ENCODE results near the gene PRR20G.
"Not testable (repeated sequence)": the region's sequence is repeated elsewhere in the genome, so short reads cannot be mapped to it uniquely, and the experiment has no call there.

Gene PRR20G

DNA sequence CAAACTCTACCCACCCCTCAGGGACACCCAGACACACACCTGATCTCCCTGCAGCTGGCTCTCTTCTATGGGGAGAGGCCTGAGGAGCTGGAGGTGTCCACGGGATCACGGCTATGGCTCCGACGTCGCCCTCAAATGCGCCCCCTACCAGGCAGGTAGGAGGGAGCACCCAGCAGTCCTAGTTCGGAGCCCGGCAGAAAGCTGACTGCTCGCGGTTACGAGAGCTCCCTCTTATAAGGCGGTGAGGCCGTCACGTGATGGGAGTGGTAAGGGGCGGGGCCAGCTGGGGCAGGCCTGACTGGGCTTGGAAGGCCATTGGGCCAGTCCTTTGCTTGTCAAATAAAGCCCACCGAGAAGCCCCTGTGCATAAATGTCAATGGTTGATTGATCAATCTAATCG, at the start of gene PRR20G:
Gene PRR20G, minus strand, starts transcription at position 207 of the 400 bp plus-strand sequence. CDS start 681 bp downstream, outside the sequence.
- no peak for DNase-seq (ENCODE audit: low read depth)

DNA sequence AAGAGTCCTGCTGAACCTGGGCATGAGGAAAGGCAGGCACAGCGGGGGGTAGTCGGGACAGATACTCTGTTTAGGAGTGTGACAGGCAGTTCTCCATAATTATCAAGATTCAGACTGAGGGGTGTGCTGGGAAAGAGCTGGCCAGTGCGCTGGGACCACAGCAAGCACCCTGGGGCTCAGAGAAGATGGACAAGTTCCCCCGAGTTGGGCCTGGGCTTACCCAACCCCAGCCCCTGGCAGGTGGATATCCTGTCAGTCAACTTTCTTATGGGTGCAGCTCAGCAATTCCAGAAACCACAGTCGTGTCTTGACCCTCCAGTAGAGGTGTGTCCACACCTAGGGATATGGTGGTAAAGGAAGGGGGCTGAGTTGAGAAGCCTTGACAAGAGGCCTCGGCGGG, 49.2 kb upstream of the PRR20G start:
- no peak for DNase-seq (ENCODE audit: low read depth)

DNA sequence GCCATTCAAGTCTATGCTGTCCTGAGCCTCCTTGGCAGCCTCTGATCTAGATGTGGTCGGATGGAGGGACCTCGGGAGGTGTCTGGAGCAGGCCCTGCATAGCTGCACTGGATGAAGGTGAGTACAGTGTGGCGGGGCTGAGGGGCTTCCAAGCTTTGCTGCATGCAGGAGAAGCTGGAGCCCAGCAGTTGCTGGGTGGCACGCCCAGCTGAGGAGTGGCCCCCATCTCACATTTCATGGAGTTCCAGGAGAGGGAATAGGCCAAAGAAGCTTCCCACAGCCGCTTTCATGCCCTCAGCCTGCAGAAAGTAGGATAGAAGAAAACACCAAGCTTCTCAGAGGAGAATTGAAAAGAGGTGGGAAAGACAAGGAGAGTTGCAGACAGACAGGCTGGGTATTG, 48.3 kb upstream of the PRR20G start:
- DNase-seq (ENCODE audit: low read depth) = no peak

DNA sequence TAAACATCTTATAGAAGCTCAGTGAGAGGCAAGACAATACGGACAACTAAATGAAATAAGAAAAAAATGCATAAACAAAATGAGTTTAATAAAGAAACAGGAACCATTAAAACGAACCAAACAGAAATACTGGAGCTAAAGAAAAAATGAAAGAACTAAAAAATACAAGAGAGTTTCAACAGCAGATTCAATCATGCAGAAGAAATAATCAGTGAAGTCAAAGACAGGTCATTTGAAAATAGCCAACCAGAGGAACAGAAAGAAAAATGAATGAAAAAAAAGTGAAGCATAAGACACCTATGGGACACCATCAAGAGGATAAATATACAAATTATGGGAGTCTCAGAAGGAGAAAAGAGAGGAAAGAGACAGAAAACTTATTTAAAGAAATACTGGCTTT, 42.5 kb upstream of the PRR20G start:
- DNase-seq (ENCODE audit: low read depth) = no peak

DNA sequence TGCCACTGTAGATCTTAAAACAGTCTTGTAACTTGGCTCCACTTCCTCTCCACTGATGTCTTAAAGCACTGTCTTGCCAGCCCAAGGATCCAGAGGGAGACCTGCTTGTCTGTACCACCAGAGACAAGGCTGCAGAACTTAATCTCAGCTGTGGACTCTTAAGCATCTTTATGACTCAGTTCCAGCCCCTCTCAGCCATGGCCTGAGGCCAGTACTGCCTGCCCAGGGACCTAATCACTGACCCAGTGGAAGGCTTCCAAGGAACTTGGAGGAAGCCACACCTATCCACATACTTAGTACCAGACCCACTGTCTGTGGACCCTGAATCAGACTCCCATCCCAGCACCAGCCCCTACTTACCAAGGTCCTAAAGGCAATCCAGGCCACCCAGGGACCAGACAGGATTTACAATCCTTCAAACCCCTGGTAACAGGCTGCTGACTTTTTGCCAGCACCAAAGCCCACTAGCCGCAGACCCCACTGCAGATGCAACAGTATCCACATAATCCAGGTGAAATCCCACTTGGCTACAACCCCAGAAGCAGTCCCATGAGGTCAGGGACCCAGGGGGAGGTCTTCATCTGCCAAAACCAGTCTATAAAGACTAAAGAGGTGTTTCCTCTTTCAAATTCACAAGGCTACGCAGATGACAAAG, 41.9 kb upstream of the PRR20G start:
- no peak for DNase-seq (ENCODE audit: low read depth)

DNA sequence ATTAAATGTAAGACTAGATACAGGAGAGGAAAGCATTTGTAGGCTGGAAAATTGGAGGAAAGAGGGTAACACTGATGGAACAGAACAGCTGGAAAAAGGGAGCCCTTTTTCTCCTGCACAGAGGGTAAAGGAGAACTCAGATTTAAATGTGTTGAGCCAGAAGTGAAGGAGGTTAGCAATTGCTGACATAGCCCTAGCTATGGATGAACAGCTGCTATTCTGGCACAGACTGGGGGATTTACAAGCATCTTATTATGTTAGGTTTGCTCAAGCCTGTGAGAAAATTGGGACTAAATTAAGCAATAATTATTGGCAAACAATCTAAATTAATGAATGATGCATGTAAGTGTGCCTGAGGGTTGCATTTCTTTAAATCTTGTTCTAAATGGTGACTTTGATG, 40.6 kb upstream of the PRR20G start:
- no peak for DNase-seq (ENCODE audit: low read depth)

DNA sequence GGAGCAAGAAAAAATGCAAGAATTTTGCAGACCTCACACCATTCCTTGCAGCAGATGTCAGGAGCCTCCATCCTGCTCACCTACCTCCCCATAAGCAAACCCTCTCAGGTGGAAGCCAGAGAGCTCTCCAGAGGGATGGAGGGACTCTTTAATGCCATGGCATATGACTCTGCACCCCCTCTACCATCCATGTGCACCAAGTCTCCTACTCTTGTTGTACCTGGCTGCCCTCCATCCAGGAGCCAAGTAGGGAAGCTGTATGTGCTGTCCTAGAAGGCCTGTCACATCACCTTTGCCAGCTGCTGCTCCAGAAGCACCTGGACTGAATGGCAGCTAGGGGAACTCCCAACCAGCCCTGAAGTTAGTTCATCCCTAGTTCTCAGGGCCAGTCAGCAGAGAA, 38.5 kb upstream of the PRR20G start:
- no peak for DNase-seq (ENCODE audit: low read depth)

DNA sequence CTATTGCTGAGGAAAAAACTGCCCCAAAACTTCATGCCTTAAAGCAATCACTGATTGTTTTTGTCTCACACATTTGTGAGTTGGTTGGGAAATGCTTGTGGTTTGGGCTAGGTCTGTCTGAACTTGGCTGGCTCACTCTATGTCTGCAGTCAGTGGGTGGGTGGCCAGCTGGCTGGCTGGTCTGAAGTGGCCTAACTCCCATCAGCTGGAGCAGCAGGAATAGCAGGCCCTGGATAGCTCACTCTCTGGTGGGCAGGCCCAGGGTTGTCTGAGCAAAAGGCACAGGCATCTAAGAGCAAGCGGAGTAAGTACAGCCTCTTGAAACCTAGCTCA, 37.7 kb upstream of the PRR20G start:
- DNase-seq (ENCODE audit: low read depth) = no peak

DNA sequence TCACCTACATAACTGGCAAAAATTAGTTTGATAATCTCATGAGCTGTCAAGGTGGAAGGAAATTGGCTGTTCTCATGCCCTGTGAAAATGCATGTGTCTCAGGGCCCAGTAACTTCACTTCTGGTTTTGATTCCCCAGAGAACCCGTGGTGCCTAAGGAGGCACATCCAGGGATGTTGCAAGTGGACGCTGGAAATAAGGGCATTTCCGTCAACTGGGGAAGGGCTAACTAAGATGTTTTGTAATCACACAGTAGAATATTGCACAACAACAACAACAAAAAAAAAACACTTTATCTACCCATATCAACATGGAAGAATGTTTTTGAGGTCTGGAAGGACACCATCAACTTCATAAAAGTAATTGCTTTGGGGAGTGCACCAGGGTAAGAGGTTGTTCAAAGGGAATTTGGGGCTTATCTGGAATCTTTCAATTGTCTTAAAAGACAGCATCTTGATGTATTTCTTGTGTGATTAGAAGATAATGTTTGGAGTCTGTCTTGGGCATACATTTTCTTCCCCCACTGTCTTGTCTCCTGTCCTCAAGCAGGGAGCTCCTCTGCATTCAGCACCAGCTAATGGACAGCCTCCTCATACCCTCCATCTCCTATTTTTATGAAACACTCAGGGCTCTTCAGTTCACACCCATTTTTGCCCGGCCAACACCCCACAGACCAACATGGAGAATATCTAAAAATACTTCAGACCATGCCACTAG, 37.2 kb upstream of the PRR20G start:
- DNase-seq (ENCODE audit: low read depth) = no peak

DNA sequence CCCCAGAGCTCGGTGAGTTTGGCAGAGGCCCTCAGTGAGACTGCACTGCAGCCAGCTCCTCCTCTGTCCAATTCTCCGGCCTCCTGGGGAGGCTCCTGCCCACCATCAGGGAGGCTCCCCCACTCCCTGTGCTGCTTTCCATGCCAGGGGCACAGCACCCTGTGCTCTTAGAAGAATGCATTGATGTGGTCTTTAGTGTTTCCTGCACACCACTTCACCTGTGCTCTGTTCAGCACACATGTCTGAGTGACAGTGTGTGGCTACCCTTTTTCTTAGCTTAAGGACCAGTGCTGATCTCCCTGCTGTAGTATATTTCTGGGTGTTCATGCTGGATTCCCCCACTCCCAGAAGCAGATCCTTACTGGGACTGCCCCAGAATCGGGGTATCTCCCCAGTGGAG, 36.2 kb upstream of the PRR20G start:
- DNase-seq (ENCODE audit: low read depth) = no peak

DNA sequence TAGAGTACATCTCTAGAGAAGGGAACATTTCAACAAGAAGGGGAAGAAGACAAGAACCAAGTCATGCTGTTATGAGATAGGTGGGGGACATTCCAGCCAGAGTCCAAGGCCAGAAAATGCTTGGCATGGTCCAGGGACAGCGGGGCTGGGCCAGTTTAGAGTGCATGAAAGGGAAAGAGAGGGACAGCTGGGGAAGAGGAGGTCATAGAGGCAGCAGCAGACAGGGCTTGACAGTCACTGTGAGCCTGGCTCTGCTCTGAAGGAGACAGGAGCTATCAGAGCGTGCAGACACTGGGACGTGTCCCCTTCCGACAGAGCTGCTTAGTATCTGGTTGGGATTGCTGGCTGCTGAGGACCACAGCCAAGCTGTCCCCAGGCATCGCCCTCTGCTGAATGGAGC, 35.7 kb upstream of the PRR20G start:
- no peak for DNase-seq (ENCODE audit: low read depth)

DNA sequence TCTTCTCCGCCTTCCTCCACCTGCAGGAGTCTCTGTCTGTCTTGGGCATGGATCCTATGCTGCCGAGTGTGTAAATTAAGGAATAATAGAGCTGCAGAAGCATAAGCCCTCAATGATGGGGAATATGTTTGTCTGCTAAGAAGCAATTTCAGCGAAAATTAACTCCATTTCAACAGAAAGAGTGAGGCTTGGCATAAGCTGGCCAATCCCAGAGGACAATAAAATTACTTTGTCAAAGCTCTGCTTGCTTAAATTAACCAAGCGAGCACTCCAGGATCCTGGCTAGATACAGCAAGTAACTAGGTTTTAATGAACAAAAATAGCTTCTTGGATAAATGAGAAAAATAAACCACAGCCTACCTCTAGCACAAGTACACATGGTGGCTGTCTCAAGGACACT, 33.5 kb upstream of the PRR20G start:
- no peak for DNase-seq (ENCODE audit: low read depth)

DNA sequence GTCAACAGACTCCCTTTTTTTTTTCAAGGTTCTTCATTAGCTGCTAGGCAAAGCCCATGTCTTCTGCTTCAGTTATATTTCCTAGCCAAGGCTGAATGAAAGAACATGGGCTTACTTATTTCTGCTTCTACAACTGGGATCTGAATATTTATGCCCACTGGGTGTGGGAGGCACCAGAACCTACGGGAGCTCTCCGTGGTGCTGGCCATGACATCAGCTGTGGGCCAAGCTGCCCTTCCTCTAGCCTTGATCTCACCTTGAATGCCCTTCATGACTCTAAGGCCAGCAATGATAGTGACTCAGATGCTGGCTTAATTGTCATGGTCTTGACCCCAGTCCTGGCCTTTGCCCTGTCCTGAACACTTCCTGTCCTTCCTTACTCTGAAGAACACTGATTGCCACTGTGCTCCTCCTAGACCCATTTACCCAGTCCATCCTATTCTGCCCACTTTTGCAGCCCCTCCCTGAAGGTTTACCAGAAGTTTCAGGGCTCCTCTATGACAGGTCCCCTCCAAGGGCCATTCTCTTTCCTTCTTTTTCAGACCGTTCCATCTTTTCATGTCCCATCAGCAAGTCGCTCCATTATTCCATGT, 32.8 kb upstream of the PRR20G start:
- no peak for DNase-seq (ENCODE audit: low read depth)

DNA sequence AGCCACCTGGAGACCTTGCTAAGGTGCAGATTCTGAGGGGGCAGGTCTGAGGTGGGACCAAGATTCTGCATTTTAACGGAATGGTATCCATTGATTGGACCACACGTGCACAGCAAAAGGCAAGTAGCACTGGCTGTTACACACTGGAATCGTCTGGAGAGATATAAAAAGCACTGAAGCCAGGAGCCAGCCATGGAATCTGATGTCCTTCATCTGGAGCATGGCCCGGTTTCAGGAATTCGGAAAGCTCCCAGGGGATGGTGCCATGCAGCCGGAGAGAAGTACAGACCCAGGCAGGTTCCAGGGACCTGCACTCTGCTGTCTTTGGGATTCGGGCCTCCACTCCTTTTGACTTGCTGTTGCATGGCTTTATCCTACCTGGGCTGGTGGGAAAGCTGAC, 28.8 kb upstream of the PRR20G start:
- no peak for DNase-seq (ENCODE audit: low read depth)

DNA sequence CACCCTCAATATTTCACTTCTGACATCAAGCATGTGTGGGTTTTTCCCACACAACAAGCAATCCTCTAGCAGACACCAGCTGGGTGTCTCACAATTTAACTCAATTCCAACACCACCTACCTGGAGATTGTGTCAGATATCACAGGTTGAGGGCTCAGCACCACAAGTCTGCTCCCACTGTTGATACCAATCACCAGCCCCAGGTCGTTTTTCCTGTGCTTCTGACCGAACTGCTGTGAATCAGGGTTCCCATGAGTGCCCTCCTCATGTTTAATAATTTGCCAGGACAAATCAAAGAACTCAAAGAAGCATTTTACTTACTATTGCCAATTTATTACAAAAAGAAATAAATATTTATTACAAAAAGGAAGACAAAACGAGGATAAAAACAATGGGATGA, 25.0 kb upstream of the PRR20G start:
- DNase-seq (ENCODE audit: low read depth) = no peak

DNA sequence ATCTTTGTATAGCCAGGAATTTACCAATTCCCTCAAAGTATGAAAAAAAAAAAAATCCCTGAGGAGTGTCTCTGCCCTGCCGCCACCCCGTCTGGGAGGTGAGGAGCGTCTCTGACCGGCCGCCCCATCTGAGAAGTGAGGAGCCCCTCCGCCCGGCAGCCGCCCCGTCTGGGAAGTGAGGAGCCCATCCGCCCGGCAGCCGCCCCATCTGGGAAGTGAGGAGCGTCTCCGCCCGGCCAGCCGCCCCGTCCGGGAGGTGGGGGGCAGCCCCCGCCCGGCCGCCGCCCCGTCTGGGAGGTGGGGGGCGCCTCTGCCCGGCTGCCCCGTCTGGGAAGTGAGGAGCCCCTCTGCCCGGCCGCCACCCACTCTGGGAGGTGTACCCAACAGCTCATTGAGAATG, 21.0 kb upstream of the PRR20G start:
- not testable (repeated sequence) for DNase-seq (ENCODE audit: low read depth)

DNA sequence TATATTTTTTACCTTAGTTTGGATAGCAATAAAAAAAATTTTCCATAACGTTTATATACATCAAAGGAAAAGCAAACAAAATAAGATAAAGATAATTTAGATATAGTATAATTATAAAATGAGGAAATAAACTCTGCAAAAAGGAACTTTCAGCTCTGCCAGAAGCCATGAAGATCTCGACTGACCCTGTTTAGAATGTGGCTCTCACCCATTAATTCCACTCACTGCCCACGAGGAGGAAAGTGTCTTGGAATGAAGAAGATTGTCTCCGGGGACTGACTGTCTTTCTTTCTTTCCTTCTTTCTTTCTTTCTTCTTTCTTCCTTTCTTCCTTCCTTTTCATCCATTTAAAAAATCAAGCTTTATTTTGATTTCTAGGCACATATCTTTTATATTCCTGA, 20.1 kb upstream of the PRR20G start:
- no peak for DNase-seq (ENCODE audit: low read depth)

DNA sequence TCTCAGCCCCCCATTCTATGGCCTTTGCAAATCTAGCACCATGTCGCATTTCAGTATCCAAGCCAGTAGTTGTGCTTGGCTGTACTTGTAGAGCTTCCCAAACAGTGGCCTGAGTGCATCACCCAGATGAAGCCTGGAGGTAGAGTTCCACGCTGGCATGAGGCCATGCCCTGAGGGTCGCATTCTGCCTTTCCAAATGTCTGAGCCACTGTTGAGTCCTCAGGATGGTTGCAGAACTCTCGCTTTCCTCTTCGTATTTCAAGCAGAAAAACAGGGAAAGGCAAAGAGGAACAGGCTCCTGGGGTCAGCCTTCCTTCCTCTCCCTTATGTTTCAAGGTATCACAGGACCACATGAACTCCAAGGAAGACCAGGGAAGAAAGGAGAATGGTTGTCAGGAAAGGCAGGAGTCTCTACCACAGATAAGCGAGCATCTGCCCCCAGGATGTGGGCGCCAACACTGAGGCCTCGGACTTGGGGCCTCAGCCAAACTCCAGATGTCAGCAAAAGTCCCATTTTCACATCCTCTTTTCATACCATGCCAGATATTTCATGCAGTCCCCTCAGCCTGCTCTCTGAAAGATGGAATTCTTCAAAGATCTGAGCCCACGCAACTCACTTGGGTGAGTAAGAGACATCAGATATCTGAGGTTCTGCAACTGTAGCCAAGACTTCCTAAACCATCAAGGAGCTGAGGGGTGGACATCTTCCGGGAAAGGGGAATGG, 19.4 kb upstream of the PRR20G start:
- no peak for DNase-seq (ENCODE audit: low read depth)

DNA sequence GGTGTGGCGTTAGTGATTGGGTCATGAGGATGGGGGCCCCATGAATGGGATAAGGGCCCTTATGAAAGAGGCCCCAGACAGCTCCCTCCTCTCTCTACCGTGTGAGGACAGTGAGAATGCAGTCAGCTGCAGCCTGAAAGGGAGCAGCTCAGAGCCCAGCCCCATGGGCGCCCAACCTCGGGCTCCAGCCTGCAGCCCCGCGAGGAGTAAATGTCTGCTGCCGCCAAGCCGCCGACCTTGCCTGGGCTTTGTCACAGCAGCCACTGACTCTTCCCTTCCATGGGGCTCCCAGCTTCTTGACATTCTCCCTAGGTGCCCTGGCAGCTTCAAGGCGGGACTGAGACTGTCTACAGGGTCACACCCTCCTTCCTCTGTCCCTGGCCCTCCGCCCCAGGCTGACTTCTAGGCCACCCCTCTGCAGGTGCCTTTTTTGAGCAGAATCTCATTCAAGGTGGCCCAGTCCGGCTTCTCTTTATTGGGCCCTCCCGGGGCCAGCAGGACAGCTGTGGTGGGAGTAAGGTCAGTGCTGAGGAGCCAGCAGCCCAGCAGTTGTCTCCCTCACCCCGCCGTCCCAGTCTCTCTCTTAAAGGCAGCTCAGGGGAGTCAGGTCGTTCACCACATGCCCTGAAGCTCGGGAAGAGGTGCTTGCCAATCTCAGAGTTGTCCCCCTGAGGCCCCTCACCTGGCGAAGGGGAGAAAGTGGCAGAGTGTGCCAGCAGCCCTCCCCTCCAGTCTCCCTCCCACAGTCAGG, 18.7 kb upstream of the PRR20G start:
- DNase-seq (ENCODE audit: low read depth) = no peak

DNA sequence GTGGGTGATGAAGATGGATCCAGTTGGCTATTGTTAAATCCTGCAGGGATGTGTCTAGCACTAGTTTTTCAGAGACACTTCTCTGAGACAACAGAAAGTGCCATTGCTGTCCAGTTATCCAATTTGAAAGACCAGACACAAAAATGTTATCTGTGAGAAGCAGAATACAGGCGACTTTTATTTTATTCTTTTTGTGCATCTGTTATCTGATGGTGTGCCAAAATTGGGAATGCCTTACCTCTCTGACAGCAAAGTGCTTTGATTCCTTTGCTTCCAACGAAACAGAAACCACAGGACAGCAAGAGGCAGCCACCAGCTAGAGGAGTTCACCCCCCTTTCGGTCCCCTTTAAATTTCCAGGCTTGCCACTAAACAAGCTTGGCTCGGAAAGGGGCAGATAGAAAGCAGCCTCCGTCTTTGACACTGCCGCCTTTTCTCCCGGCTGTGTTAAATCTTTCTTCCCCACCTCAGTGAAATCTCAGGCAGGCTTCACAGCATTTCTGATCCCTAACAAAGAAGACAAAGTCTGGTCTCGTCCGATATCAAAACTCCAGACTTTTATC, 17.7 kb upstream of the PRR20G start:
- no peak for DNase-seq (ENCODE audit: low read depth)

DNA sequence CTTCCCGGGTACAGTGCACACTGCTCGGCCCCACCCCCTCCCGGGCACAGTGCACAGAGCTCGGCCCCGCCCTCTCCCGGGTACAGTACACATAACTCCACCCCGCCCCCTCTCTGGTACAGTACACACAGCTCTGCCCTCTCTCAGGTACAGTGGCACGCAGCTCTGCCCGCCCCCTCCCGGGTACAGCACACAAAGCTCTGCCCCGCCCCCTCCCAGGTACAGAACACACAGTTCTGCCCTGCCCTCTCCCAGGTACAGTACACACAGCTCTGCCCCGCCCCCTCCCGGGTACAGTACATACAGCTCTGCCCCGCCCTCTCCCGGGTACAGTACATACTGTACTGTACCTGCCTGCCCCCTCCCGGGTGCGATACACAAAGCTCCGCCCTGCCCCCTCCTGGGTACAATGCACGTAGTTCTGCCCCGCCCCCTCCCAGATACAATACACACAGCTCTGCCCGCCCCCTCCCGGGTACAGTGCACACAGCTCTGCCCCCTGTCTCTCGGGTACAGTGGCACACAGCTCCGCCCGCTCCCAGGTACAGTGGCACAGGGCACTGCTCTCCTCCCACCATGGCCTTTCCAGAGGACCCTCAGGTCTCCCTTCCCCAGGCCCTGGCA, 16.4 kb upstream of the PRR20G start:
- DNase-seq (ENCODE audit: low read depth) = no peak

DNA sequence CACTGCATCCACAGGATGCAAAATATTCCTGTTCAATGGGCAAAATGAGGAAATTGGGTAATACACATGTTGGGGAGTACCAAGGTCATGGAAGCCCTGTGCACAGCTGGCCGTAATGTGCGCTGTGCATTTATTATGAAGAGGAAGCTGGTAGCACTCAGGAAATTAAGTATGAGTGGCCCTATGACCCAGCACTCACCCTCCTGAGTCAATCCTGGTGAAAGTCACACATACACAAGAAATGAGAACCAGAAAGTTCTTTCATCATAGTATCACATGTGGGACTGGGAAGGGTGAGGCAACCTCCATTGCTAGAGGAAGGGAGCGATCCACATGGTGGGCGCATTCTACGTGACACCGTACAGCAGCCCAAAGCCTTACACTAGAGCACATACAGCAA, 11.4 kb upstream of the PRR20G start:
- DNase-seq (ENCODE audit: low read depth) = no peak

Data from activated T-helper 1 cell treated with Interleukin-2 at 50 U/mL for 16 hours (primary cell).